Measurements from ENCODE around the gene NKAIN2.

Gene NKAIN2

GRCh38 chr6:124355146-124355545 lies 551.5 kb downstream of the NKAIN2 start:
- Histone ChIP-seq H3K36me3 (no peaks in the 10 kb centered on the region), H3K27ac (no peak overlapping the region), H3K9me3 (no peaks in the 10 kb centered on the region), H3K4me1 (no peaks in the 10 kb centered on the region), H3K27me3 (no peaks in the 10 kb centered on the region), H3K4me3 (no peak overlapping the region)
- TF ChIP-seq, protein P1, sequence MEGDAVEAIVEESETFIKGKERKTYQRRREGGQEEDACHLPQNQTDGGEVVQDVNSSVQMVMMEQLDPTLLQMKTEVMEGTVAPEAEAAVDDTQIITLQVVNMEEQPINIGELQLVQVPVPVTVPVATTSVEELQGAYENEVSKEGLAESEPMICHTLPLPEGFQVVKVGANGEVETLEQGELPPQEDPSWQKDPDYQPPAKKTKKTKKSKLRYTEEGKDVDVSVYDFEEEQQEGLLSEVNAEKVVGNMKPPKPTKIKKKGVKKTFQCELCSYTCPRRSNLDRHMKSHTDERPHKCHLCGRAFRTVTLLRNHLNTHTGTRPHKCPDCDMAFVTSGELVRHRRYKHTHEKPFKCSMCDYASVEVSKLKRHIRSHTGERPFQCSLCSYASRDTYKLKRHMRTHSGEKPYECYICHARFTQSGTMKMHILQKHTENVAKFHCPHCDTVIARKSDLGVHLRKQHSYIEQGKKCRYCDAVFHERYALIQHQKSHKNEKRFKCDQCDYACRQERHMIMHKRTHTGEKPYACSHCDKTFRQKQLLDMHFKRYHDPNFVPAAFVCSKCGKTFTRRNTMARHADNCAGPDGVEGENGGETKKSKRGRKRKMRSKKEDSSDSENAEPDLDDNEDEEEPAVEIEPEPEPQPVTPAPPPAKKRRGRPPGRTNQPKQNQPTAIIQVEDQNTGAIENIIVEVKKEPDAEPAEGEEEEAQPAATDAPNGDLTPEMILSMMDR (IDR thresholded peaks at IDR 0.05) = no peak
- no peak for DNase-seq
- intact Hi-C loops (cut with DNase I; ENCODE audit: low total_unique reads) = no loop called here

DNA sequence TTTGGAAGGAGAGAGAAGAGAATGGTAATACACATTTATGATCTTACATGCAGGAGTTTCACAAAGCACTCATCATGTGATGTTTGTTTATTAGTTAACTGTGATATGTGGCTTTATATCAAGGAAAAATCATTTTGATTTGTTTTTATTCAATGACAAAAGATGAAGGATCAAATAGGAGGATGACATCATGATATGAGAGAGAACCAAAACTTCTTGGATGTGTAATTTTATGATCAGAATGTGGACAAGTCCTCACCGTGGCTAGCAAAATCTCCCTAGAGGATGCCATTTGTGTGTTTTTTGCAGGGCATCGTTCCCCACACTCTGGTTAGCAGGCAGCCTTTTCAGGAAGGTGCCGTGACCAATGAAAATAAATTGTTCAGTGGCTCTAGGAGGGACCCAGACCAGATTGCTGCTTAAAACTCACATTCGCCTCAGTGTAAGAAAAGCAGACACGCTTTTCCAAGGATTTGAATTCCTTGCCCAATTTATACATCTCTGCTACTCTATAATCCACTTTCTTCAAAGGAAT lies 552.7 kb downstream of the NKAIN2 start:
- Histone ChIP-seq H3K9me3 (no peaks in the 10 kb centered on the region), H3K27me3 (no peaks in the 10 kb centered on the region), H3K27ac (no peak overlapping the region), H3K4me1 (no peaks in the 10 kb centered on the region), H3K36me3 (no peaks in the 10 kb centered on the region), H3K4me3 (no peak overlapping the region)
- TF ChIP-seq, protein P1 (IDR thresholded peaks at IDR 0.05) = no peak
- DNase-seq = no peak
- intact Hi-C loops (cut with DNase I; ENCODE audit: low total_unique reads) = no loop called here

DNA sequence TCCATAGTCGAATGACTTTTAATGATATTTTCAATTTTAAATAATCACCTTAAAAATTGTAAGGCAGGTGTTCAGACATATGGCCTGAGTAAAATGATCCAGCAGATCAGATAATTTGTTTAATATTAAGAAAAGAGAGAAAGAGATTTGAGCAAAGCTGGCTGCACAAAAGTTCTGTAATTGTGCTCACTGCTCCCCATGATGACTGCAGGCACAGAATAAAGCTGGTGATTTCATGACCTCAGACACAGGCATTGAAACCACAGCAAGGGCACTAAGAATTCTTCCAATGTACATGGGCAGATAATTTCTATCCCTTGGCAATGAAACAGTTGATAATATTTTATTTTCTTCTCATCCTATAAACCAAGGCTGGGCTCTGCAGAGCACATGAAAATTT lies 553.1 kb downstream of the NKAIN2 start:
- no peak overlapping the region for H3K27ac ChIP-seq
- no peak overlapping the region for H3K4me3 ChIP-seq
- H3K36me3 ChIP-seq = no peaks in the 10 kb centered on the region
- TF ChIP-seq, protein P1 (IDR thresholded peaks at IDR 0.05) = no peak
- no peaks in the 10 kb centered on the region for H3K27me3 ChIP-seq
- no peak for DNase-seq
- intact Hi-C loops (cut with DNase I; ENCODE audit: low total_unique reads) = no loop called here
- no peaks in the 10 kb centered on the region for H3K4me1 ChIP-seq
- H3K9me3 ChIP-seq = no peaks in the 10 kb centered on the region

DNA sequence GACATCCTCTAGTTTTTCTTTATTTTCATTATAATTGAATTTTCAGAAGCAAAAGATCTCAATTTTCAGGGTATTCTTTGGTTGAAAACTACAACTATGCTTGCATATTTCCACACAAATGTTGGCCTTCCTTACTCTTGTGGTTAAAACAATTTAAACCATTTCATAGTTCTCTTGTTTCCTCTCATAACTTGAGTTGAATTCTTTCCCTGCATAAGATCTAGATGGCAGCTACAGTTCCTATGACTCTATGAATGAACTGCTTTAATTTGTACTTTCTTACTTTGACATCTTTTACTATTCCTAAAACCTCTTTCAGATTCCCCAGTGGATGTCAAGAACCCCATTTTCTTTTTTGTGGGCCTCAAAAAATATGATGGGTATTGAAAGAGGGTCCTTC lies 564.5 kb downstream of the NKAIN2 start:
- Histone ChIP-seq H3K9me3 (no peaks in the 10 kb centered on the region), H3K36me3 (no peaks in the 10 kb centered on the region), H3K4me3 (no peak overlapping the region), H3K27me3 (no peaks in the 10 kb centered on the region), H3K4me1 (peaks cover 0 to 9% (median 0%) of the 10 kb centered on the region in 4 donors), H3K27ac (no peak overlapping the region)
- TF ChIP-seq, protein P1 (IDR thresholded peaks at IDR 0.05) = no peak
- intact Hi-C loops (cut with DNase I; ENCODE audit: low total_unique reads) = no loop called here
- no peak for DNase-seq

DNA sequence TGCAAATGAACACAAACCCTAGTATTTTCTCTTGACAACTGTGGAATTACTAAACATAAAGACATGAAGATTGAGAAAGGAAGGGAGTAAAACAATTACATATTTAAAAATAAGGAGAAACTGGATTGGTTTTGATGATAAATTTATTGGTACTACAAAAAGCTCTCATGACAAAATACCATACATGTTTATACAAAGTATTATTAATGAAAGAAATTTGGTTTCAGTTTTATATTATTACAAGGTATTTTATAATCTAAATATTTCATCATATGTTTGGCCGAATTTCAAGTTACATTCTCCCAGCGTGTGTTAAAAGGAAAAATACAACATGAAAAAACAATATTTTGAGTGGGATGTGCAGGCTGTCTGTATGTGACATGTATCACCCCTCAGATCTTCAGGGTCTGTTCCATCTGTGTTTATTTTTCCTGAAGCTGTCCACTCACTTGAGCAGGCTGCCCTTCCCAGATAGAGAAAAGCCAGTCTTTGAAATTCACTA lies 568.4 kb downstream of the NKAIN2 start:
- Histone ChIP-seq H3K27ac (no peak overlapping the region), H3K4me1 (peaks cover 0 to 9% (median 0%) of the 10 kb centered on the region in 4 donors), H3K27me3 (no peaks in the 10 kb centered on the region), H3K4me3 (no peak overlapping the region), H3K36me3 (no peaks in the 10 kb centered on the region), H3K9me3 (no peaks in the 10 kb centered on the region)
- DNase-seq = no peak
- TF ChIP-seq, protein P1 (IDR thresholded peaks at IDR 0.05) = no peak
- intact Hi-C loops (cut with DNase I; ENCODE audit: low total_unique reads) = no loop called here

DNA sequence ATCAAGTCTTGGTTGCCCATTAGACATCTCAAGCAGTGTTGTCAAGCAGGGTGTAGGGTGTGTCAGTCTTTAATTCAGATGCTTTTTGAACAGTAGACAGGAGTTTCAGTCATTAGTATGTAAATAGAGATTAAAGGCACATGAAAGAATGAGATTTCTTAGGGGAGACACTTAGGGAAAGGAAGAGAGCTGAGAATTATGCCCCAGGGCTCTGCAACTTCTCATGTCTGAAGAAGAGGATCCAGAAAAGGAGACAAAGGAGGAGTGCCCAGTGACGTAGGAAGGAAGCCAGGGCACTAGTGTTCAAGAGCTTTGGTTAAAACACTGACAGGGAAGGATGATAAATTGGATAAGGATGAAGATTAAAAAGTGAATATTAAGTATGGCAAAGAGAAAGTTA lies 569.7 kb downstream of the NKAIN2 start:
- DNase-seq = no peak
- intact Hi-C loops (cut with DNase I; ENCODE audit: low total_unique reads) = no loop called here
- Histone ChIP-seq H3K4me1 (peaks cover 0 to 9% (median 0%) of the 10 kb centered on the region in 4 donors), H3K36me3 (no peaks in the 10 kb centered on the region), H3K27me3 (no peaks in the 10 kb centered on the region), H3K9me3 (no peaks in the 10 kb centered on the region), H3K4me3 (no peak overlapping the region), H3K27ac (no peak overlapping the region)
- TF ChIP-seq, protein P1 (IDR thresholded peaks at IDR 0.05) = no peak

Data from tibial artery (tissue), 4 donors.